PC-3 (cell line): Measurements from ENCODE around the gene CASZ1.

Experiments
- CTCF ChIP-seq: fragments of 300-600 bp; sonication (generic); conservative IDR thresholded peaks from 2 replicates; pipeline ENCODE4 v1.5.1; 2017; ENCODE audit warnings: antibody characterized with exemption, low read depth, mild to moderate bottlenecking, low read length
- EZH2phosphoT487 ChIP-seq: fragments of 300-600 bp; sonication (generic); IDR thresholded peaks from 2 replicates; pipeline ENCODE4 v1.6.1; 2018; ENCODE audit warnings: mild to moderate bottlenecking, antibody characterized with exemption, low read length, borderline replicate concordance

GRCh38 chr1:10599194-10599861, 197.1 kb downstream of the CASZ1 start:
- no peak for TF ChIP-seq EZH2phosphoT487
- TF ChIP-seq CTCF: no peak
